ENCODE data around the gene GNPTG. TPM values are rescaled to one million over a fixed set of nuclear protein-coding genes. Genes with fewer than 3 reads are reported as not detected.
A peak's percentile ranks its signal among the peaks of the same experiment; 100 is the strongest.

The GNPTG gene
- total and polyA plus RNA-seq, 9 of the 15 experiments (the other 6 are each of a cell fraction or from before 2014, with no cell fraction given): 0.69 to 33.3 (median 13.6) TPM

GRCh38 chr16:1308977-1309885 lies 42.5 kb upstream of the GNPTG start, which contains the start of gene UBE2I:
Gene UBE2I (plus strand): TSS chr16:1309636. CDS start chr16:1314031, 4,395 bp downstream.
- no TSS peak for BruUV-seq (replicated peaks)
- Histone ChIP-seq H3K79me2 (ENCODE audit: control insufficient read depth, insufficient read depth, low read length) (peaks cover 48% of the 10 kb centered on the region), H3K9me3 (replicated peaks; ENCODE audit: control insufficient read depth, insufficient read depth, low read depth, low read length) (no peaks in the 10 kb centered on the region), H3K4me2 (ENCODE audit: insufficient read depth, low read length) (peak within 1 kb of the TSS; percentile 87), H2AFZ (ENCODE audit: low read depth, low read length) (peak within 1 kb of the TSS; percentile 96), H3K27ac (ENCODE audit: extremely low read depth, low read depth, low read length) (peak within 1 kb of the TSS; percentile 100), H3K9me1 (ENCODE audit: control insufficient read depth, insufficient read depth, low read length) (peaks cover 19% of the 10 kb centered on the region), H3K36me3 (ENCODE audit: control insufficient read depth, insufficient read depth, low read length) (peaks cover 38% of the 10 kb centered on the region), H3K4me1 (replicated peaks in 1 of 2; ENCODE audit: control insufficient read depth in 2 of 2, insufficient read depth in 2 of 2, low read length in 2 of 2) (peaks cover 12 to 64% of the 10 kb centered on the region in 2 experiments), H4K20me1 (replicated peaks; ENCODE audit: control insufficient read depth, insufficient read depth, low read length) (peaks cover 42% of the 10 kb centered on the region), H3K27me3 (ENCODE audit: control insufficient read depth in 2 of 2, insufficient read depth in 2 of 2, low read length in 2 of 2) (no peaks in the 10 kb centered on the region), H3K9ac (ENCODE audit: insufficient read depth in 1 of 2, low read depth in 2 of 2, low read length in 2 of 2) (peak within 1 kb of the TSS; percentile 99 to 100), H3K4me3 (peak within 1 kb of the TSS; percentile 91)
- FAIRE-seq (peak; percentile 99), DNase-seq (ENCODE audit: extremely low read depth in 1 of 4, low spot score in 3 of 4) (peak; percentile 75 to 98 (median 88)), ATAC-seq (peak; percentile 84)
- CTCF ChIA-PET (ENCODE audit: low intra/inter-chr PET ratio): no interaction called here
- WGBS (ENCODE audit: insufficient coverage, low coverage, missing lambda C conversion rate): under 1% methylated on average over 25 of the region's 117 CpGs
- POLR2A ChIA-PET: interaction anchor here (0.6 to 1.4 kb wide), 12 partner anchors 9 to 1701 kb away, joined by 3 to 5 read pairs (median 3); partner anchors contain the start of gene RPS2
- in situ Hi-C loops (cut with MboI): no loop called here
- intact Hi-C loops (cut with micrococcal nuclease): loop anchor here (2.0 kb wide), 1 partner anchor 22 kb away; no protein-coding TSS in a partner anchor
- peak; percentile 62; the same call in 1 of the 2 replicates for TF ChIP-seq HDAC8 (tag; IDR thresholded peaks at IDR 0.05)
- TF ChIP-seq ZNF24 (IDR thresholded peaks at IDR 0.05): peak; percentile 93
- TF ChIP-seq SPI1 (IDR thresholded peaks at IDR 0.05; ENCODE audit: borderline replicate concordance, low read depth, low read length): peak; percentile 59; the same call in 1 of the 2 replicates
- peak; percentile 87 for TF ChIP-seq CBFB (CRISPR knock-in tag; IDR thresholded peaks at IDR 0.05)
- peak; percentile 85 for TF ChIP-seq POLR2G (IDR thresholded peaks at IDR 0.05; ENCODE audit: low read depth, low read length)
- no peak for TF ChIP-seq HBP1 (CRISPR knock-in tag; IDR thresholded peaks at IDR 0.05)
- peak; percentile 84 for TF ChIP-seq NFYB (IDR thresholded peaks at IDR 0.05; ENCODE audit: extremely low read depth, insufficient read length)
- TF ChIP-seq LARP7 (IDR thresholded peaks at IDR 0.05): 0 out of 2 replicates have a peak, but pooled peaks have one; percentile 34
- TF ChIP-seq TAF1 (IDR thresholded peaks at IDR 0.05; ENCODE audit: control insufficient read depth, extremely low read depth, insufficient read depth, low read length, severe bottlenecking): peak; percentile 70
- TF ChIP-seq FOXP1 (CRISPR knock-in tag; IDR thresholded peaks at IDR 0.05): peak; percentile 71; the same call in 1 of the 2 replicates
- no peak for TF ChIP-seq ZNF583 (CRISPR knock-in tag; IDR thresholded peaks at IDR 0.05)
- TF ChIP-seq ZNF639 (CRISPR knock-in tag; conservative IDR thresholded peaks at IDR 0.05 in 1 of 2, IDR thresholded peaks at IDR 0.05 in 1 of 2): peak in 1 of 2 experiments; percentile 92; a peak in 2 of 4 replicates
- peak; percentile 80 for TF ChIP-seq KHSRP (IDR thresholded peaks at IDR 0.05)
- TF ChIP-seq C11orf30 (IDR thresholded peaks at IDR 0.05; ENCODE audit: low read depth): peak; percentile 84
- TF ChIP-seq KAT2B (IDR thresholded peaks at IDR 0.05; ENCODE audit: low read depth, low read length): peak; percentile 95
- no peak for TF ChIP-seq ZNF644 (tag; IDR thresholded peaks at IDR 0.05; ENCODE audit: low read depth)
- TF ChIP-seq SP1 (CRISPR knock-in tag; IDR thresholded peaks at IDR 0.05): peak; percentile 98
- peak; percentile 87 for TF ChIP-seq ZNF12 (CRISPR knock-in tag; IDR thresholded peaks at IDR 0.05)
- peak; percentile 71; the same call in 1 of the 2 replicates for TF ChIP-seq SMAD3 (CRISPR knock-in tag; conservative IDR thresholded peaks at IDR 0.05)
- peak; percentile 99 for TF ChIP-seq BRD9 (IDR thresholded peaks at IDR 0.05; ENCODE audit: low read depth, partially characterized antibody)
